ENCODE results near the gene CXCL9.

The CXCL9 gene

GRCh38 chr4:75953509-75953908 is 53.8 kb downstream of the CXCL9 start:
- DNase-seq: no peak
